Fibroblast of the aortic adventitia (primary cell): Measurements from ENCODE around the gene BTBD2. TPM values are rescaled to one million over a fixed set of nuclear protein-coding genes. Genes with fewer than 3 reads are reported as not detected.

Experiments used
- DNase-seq: peaks from one replicate; pipeline ENCODE4 v3.0.0-alpha.2; 2010; ENCODE audit warnings: low read depth
- H3K4me3 ChIP-seq: 2 replicates; pipeline ENCODE4 v1.5.1; 2011; ENCODE audit warnings: low read depth, mild to moderate bottlenecking, control low read depth, low read length, moderate library complexity
- CTCF ChIP-seq: IDR thresholded peaks from 2 replicates; pipeline ENCODE4 v1.5.1; 2011; ENCODE audit warnings: mild to moderate bottlenecking, low read length, control low read depth, inconsistent platforms; ENCODE audit not compliant: insufficient read depth
- total RNA-seq: library from RNA; depleted of rRNA; stranded (reverse); fragments of >200 nt; gene quantifications from 2 replicates; pipeline ENCODE4 v1.2.3, GENCODE V29; 2012; ENCODE audit warnings: low replicate concordance

The BTBD2 gene
- total RNA-seq, 1 donor = 59.3 TPM

GRCh38 chr19:1943661-1944087 lies 71.8 kb downstream of the BTBD2 start:
- DNase-seq = no peak
- no peak overlapping the region for H3K4me3 ChIP-seq
- TF ChIP-seq CTCF = no peak

- DNase-seq = no peak
- peak overlapping the region; percentile 88 for H3K4me3 ChIP-seq
- TF ChIP-seq CTCF = no peak
Observed at GRCh38 chr19:1942934-1943555, 72.5 kb downstream of the BTBD2 start.

- no peak for TF ChIP-seq CTCF
- DNase-seq = peak; percentile 57
Observed at GRCh38 chr19:1942078-1942933, 73.2 kb downstream of the BTBD2 start.

GRCh38 chr19:1941146-1942077 lies 74.1 kb downstream of the BTBD2 start, which contains the start of gene CSNK1G2:
TSS of gene CSNK1G2 (plus strand) at chr19:1941172. CDS start at chr19:1969773, 28,601 bp downstream.
- no peak for TF ChIP-seq CTCF
- no peak for DNase-seq
- peak within 1 kb of the TSS; percentile 88 for H3K4me3 ChIP-seq

More at GRCh38 chr19:1942078-1942933, 73.2 kb downstream of the BTBD2 start:
- peak overlapping the region; percentile 88 for H3K4me3 ChIP-seq

GRCh38 chr19:1938071-1938470 lies 77.4 kb downstream of the BTBD2 start:
- DNase-seq = no peak
- no peak for TF ChIP-seq CTCF
- H3K4me3 ChIP-seq = no peak overlapping the region

- no peak for TF ChIP-seq CTCF
- no peak for DNase-seq
- H3K4me3 ChIP-seq = no peak overlapping the region
Observed at GRCh38 chr19:1936916-1937610, 78.5 kb downstream of the BTBD2 start.
